Activated T-cell treated with anti-CD3 and anti-CD28 coated beads, Interleukin-2, amount 50 U/mL, for 4 hours (primary cell): ENCODE data around the gene CD79B. TPM values are rescaled to one million over a fixed set of nuclear protein-coding genes. Genes with fewer than 3 reads are reported as not detected.
"Not testable (repeated sequence)": the region's sequence is repeated elsewhere in the genome, so short reads cannot be mapped to it uniquely, and the experiment has no call there.

Source experiments
- ATAC-seq, 2 donors: fragments of 200-7000 bp; cut with Tn5 transposase; one replicate each; pipeline ENCODE4 v1.10.0; 2021
- DNase-seq: peaks from one replicate; pipeline ENCODE4 v3.0.0-alpha.2; 2020
- H3K27me3 Mint-ChIP-seq: one replicate; pipeline ENCODE4 v1.8.0; 2021; ENCODE audit warnings: low read depth, mixed read lengths
- H3K36me3 Mint-ChIP-seq: one replicate; pipeline ENCODE4 v1.8.0; 2022; ENCODE audit warnings: mixed read lengths; ENCODE audit not compliant: insufficient read depth
- H3K4me1 Mint-ChIP-seq: one replicate; pipeline ENCODE4 v1.8.0; 2021; ENCODE audit warnings: low read depth, mixed read lengths
- H3K4me3 Mint-ChIP-seq: one replicate; pipeline ENCODE4 v1.8.0; 2021; ENCODE audit warnings: mild to moderate bottlenecking, moderate library complexity, mixed read lengths
- H3K9me3 Mint-ChIP-seq: one replicate; pipeline ENCODE4 v1.8.0; 2021; ENCODE audit warnings: mixed read lengths
- total RNA-seq, 3 donors: library from RNA; stranded (reverse); gene quantifications; one replicate each; pipeline ENCODE4 v1.2.1, GENCODE V29; 2021

The CD79B gene
- total RNA-seq, 3 donors from 2014 or later = 15.3 to 21.6 (median 17.1) TPM

GRCh38 chr17:63917646-63918045 is 14.5 kb downstream of the CD79B start:
- no peaks in the 10 kb centered on the region for H3K9me3 Mint-ChIP-seq
- no peak for DNase-seq
- no peak for ATAC-seq
- H3K27me3 Mint-ChIP-seq = no peaks in the 10 kb centered on the region
- H3K36me3 Mint-ChIP-seq = no peaks in the 10 kb centered on the region
- no peak overlapping the region for H3K4me3 Mint-ChIP-seq
- peaks cover 10% of the 10 kb centered on the region for H3K4me1 Mint-ChIP-seq

GRCh38 chr17:63917206-63917605 is 14.9 kb downstream of the CD79B start:
- not testable (repeated sequence) for DNase-seq, H3K4me3 Mint-ChIP-seq

GRCh38 chr17:63916566-63917185 is 15.5 kb downstream of the CD79B start:
- Mint-ChIP-seq H3K9me3 (no peaks in the 10 kb centered on the region), H3K4me1 (peaks cover 10% of the 10 kb centered on the region)
- DNase-seq = no peak

More at GRCh38 chr17:63917206-63917605, 14.9 kb downstream of the CD79B start:
- H3K27me3 Mint-ChIP-seq, ATAC-seq, H3K9me3 Mint-ChIP-seq, H3K4me1 Mint-ChIP-seq, H3K36me3 Mint-ChIP-seq: not testable (repeated sequence)

DNA sequence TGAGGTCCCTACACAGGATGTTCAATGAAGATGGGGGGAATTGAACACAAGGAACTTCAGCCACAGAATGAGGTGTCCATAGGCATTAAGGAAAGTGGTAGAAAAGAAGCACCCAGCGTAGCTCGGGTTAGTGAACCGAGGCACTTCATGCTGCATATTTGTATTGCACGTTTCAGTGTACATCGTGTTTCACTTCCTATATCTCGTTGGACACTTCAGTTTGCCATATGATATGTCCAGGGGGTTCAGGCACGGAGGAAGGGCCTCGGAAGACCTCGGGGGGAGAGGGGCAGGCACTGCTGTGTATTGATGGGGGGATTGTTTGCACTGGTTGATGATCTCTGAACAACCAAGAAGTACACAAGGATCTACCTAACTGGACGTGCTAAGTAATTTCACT is 16.4 kb downstream of the CD79B start:
- not testable (repeated sequence) for H3K36me3 Mint-ChIP-seq, ATAC-seq, H3K27me3 Mint-ChIP-seq, H3K4me1 Mint-ChIP-seq, H3K9me3 Mint-ChIP-seq, DNase-seq, H3K4me3 Mint-ChIP-seq

More at GRCh38 chr17:63916566-63917185, 15.5 kb downstream of the CD79B start:
- Mint-ChIP-seq H3K27me3 (no peaks in the 10 kb centered on the region), H3K36me3 (no peaks in the 10 kb centered on the region), H3K4me3 (no peak overlapping the region)
- no peak for ATAC-seq

DNA sequence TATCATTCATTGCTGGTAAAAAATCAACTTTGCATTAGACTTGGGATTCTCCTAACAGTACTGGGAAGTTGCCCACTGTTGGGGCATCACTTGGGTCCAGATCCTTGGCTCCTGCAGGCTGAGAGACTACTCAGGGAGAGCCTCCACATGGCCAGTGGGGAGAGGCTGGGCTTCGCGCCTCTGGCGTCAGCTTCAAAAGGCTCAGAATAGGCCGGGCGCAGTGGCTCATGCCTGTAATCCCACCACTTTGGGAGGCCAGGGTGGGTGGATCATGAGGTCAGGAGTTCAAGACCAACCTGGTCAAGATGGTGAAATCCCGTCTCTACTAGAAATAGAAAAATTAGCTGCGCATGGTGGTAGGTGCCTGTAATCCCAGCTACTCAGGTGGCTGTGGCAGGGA is 17.7 kb downstream of the CD79B start:
- DNase-seq (no peak), ATAC-seq (no peak)
- Mint-ChIP-seq H3K9me3 (no peaks in the 10 kb centered on the region), H3K4me1 (peaks cover 7% of the 10 kb centered on the region), H3K27me3 (no peaks in the 10 kb centered on the region), H3K36me3 (no peaks in the 10 kb centered on the region), H3K4me3 (no peak overlapping the region)

DNA sequence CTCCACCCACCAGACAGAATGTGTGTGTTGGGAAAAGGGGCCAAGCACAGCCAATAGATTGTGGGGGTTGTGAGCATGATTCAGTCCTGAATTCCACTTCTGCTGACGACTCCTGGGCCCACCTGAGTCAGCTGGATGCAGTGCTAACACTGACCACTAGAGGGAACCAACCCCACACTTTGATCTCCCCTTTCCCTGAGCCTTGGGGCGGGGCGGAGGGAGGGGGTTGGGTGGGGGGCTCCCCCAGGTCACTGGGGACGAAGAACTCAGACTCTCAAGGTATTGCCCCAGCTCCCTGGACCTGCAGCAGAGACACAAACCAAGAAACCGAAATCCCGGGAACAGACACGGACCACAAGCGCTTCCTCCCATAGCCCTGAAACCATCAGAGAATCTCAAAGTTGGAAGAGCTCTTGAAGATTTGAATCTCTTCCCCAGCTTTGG is 20.5 kb downstream of the CD79B start:
- Mint-ChIP-seq H3K9me3 (no peaks in the 10 kb centered on the region), H3K4me3 (no peak overlapping the region), H3K4me1 (peaks cover 2% of the 10 kb centered on the region), H3K36me3 (no peaks in the 10 kb centered on the region), H3K27me3 (no peaks in the 10 kb centered on the region)
- peak; percentile 63 for DNase-seq
- peak; percentile 78 for ATAC-seq

- Mint-ChIP-seq H3K36me3 (no peaks in the 10 kb centered on the region), H3K9me3 (no peaks in the 10 kb centered on the region), H3K4me1 (peaks cover 2% of the 10 kb centered on the region), H3K4me3 (no peak within 1 kb of the TSS), H3K27me3 (no peaks in the 10 kb centered on the region)
- DNase-seq (no peak), ATAC-seq (no peak)
These were observed 21.0 kb downstream of the CD79B start, which contains the start of gene CSHL1 for GRCh38 chr17:63911041-63911635. Gene CSHL1 (minus strand): TSS chr17:63911258. CDS start chr17:63911196, 62 bp downstream.

DNA sequence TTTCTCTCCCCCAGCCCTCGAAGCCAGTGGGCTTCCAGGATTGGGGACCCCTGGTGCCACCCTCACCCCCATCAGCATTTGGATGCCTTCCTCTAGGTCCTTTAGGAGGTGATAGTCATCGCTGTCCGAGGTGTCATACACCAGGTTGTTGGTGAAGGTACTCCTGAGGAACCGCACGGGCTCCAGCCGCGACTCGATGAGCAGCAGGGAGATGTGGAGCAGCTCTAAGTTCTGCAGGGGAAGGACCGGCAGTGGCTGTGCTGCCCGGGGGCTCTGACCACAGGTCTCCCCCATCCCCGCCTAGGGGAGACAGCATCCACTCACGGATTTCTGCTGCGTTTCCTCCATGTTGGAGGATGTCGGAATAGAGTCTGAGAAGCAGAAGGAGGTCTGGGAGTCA is 22.0 kb downstream of the CD79B start:
- ATAC-seq = no peak
- no peak overlapping the region for H3K4me3 Mint-ChIP-seq
- H3K4me1 Mint-ChIP-seq = peaks cover 2% of the 10 kb centered on the region
- no peak for DNase-seq
- no peaks in the 10 kb centered on the region for H3K9me3 Mint-ChIP-seq
- no peaks in the 10 kb centered on the region for H3K36me3 Mint-ChIP-seq
- H3K27me3 Mint-ChIP-seq = no peaks in the 10 kb centered on the region

DNA sequence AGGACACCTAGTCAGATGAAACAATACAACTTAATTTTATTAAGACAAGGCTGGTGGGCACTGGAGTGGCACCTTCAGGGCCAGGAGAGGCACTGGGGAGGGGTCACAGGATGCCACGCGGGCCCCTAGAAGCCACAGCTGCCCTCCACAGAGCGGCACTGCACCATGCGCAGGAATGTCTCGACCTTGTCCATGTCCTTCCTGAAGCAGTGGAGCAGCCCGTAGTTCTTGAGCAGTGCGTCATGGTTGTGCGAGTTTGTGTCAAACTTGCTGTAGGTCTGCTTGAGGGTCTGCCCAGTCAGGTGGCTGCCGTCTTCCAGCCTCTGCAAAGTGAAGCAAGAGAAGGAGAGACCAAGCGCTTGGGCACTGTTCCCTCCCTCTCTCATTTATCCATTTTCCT is 22.5 kb downstream of the CD79B start:
- not testable (repeated sequence) for H3K27me3 Mint-ChIP-seq, DNase-seq, H3K36me3 Mint-ChIP-seq, ATAC-seq, H3K4me3 Mint-ChIP-seq, H3K4me1 Mint-ChIP-seq, H3K9me3 Mint-ChIP-seq

GRCh38 chr17:63907161-63907778 is 24.9 kb downstream of the CD79B start:
- H3K27me3 Mint-ChIP-seq, DNase-seq, H3K4me1 Mint-ChIP-seq, H3K4me3 Mint-ChIP-seq, H3K36me3 Mint-ChIP-seq, H3K9me3 Mint-ChIP-seq: not testable (repeated sequence)
- peak; percentile 61 to 69 for ATAC-seq

GRCh38 chr17:63904796-63905195 is 27.3 kb downstream of the CD79B start:
- H3K4me1 Mint-ChIP-seq, H3K36me3 Mint-ChIP-seq, ATAC-seq, H3K4me3 Mint-ChIP-seq, DNase-seq, H3K27me3 Mint-ChIP-seq, H3K9me3 Mint-ChIP-seq: not testable (repeated sequence)

DNA sequence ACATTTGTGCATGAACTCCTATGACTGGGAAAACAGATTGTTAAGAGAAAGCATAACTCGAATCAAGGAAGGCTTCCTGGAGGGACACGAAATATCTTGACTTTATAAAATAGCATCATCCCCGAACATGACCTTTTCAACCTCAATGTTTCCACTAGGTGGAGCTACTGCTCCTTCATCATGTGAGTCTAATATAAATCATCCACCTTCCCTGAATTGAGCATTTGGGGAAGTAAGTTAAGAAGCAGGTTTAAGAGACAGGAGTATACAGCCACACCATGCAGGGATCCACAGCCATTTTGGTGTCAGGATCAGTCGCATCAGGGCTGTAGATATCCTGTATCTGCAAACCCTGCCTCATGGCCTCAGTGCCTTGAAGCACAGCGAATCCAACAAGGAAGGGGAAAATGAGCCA is 28.3 kb downstream of the CD79B start:
- not testable (repeated sequence) for H3K27me3 Mint-ChIP-seq, H3K4me3 Mint-ChIP-seq, DNase-seq, H3K9me3 Mint-ChIP-seq, H3K36me3 Mint-ChIP-seq, H3K4me1 Mint-ChIP-seq
- peak; percentile 60 to 69 for ATAC-seq

- not testable (repeated sequence) for H3K36me3 Mint-ChIP-seq, ATAC-seq
These were observed 30.2 kb downstream of the CD79B start for GRCh38 chr17:63901971-63902370.

GRCh38 chr17:63898899-63899798 is 33.0 kb downstream of the CD79B start:
- DNase-seq = peak; percentile 19
- H3K4me1 Mint-ChIP-seq, H3K27me3 Mint-ChIP-seq, H3K9me3 Mint-ChIP-seq, H3K36me3 Mint-ChIP-seq, H3K4me3 Mint-ChIP-seq: not testable (repeated sequence)
- ATAC-seq = peak in 1 of 2 donors; percentile 78

More at GRCh38 chr17:63901971-63902370, 30.2 kb downstream of the CD79B start:
- H3K4me3 Mint-ChIP-seq, DNase-seq, H3K4me1 Mint-ChIP-seq, H3K9me3 Mint-ChIP-seq, H3K27me3 Mint-ChIP-seq: not testable (repeated sequence)
